GM18909 (cell line): ENCODE data around the gene VASP.

Source experiments
- ATAC-seq: cut with Tn5 transposase; IDR thresholded peaks from one replicate; pipeline ENCODE4 v1.9.1; 2021; ENCODE audit warnings: mild to moderate bottlenecking; ENCODE audit not compliant: unreplicated experiment, poor library complexity

VASP gene

DNA sequence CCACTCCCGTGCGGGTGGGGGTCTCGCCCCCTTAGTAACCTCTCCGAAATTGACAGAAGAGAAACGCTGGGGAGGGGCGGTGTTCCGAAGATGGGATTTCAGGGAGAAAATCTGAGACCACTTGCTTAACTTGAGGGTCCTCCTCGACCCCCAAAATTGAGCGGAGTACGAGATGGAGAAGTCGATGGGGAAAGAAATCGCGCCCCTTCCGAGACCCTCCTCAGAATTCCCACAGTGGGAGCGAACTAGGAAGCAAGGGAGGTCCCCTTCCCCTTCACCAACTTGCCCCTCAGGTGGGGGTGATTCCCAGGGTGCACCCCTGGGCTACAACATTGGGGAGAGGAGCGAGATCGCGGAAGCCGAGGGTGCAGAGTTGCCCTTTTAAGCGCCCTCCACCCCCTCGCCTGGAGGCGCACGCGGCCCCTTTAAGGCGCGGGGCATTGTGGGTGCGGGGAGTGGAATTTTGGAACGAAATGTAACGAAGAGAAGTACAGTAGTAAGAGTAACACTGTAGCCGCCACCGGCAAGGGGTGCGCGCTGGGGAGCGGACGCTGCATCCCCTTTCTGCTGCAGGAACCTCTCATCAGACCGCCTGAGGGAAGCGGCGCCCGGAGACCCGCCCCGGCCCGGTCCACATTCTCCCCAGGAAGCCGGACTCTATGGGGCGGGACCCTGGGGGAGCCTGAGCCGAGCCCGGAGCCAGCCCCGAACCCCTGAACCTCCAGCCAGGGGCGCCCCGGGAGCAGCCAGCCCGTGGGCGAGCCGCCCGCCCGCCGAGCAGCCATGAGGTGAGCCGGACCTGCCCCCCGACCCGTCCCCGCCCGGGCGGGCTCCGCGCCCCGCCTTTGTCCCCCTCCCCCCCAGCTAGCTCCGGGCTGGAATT lies at the start of gene VASP:
Gene VASP, plus strand, starts transcription at position 491 of the 883 bp plus-strand sequence. Its CDS starts 293 bp downstream, at position 784.
- ATAC-seq: peak; percentile 42

DNA sequence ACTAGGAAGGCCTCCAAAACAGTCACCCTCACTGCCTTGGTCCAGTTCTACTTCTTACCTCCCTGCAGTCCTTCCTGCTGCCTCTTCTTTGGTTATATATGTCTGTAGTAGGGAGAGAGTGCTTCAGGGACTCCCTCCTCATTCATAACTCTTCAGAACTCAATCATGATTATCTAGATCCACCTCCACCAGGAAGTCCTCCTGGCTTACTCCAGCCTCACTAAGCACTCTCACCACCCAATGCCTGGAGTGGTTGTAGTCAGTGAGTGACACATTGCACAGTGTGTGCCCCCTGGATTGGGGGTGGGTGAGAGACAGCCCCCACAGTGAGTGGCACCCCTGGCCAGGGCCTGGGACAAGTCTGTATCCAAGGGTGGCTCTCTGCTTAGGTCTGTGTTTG lies 49.5 kb upstream of the VASP start:
- ATAC-seq: no peak

DNA sequence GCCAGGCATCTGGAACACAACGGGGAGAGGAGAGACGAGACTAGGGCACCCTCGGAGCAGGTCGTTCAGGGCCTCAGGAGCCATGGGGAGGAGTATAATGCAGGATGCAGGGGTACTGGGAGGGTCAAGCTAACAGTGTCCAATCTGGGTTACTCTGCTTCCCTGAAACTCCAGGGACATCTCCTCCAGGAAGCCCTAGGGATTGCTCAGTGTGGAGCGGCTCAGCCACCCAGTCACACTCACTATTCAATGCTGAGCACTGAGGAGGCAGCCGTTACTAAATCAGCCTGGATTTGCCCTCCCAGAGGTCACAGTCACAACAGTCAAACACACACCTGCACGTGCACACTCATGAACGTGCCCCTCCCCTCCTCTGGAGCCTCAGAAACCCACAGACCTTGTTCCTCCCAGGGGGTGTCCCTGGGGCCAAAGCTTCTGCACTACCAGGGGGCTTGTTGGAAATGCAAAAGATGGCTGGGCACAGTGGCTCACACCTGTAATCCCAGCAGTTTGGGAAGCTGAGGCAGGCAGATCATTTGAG lies 46.4 kb upstream of the VASP start:
- ATAC-seq: no peak

DNA sequence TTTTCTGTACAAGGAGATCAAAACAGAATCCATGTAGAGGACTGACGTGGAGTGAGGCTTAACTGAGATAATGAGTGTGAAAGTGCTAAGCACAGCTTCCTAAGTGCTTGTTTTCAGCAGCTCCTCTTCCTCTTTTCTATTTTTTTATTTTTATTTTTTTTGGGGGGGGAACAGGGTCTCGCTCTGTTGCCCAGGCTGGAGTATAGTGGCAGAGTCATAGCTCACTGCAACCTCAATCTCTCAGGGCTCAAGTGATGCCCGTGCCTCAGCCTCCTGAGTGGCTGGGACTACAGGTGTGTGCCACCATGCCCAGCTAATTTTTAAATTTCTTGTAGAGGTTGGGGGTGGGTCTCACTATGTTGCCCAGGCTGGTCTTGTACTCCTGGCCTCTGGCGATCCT lies 45.1 kb upstream of the VASP start:
- ATAC-seq: no peak

DNA sequence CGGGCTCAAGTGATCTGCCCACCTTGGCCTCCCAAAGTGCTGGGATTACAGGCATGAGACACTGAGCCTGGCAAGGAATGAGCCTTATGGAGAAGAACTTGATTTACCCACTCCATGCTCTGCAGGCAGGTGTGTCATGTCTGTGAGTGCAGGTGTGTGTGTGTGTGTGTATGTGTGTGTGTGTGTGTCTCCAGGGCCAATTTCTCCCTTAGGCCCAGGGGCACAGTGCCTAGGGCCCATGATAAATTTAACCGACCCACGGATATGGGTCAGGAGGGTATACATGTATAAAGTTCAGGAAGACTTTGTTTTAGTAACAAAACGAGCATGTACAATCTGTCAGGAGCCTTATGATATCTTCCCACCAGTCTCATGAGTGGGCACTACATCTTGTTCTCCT lies 44.0 kb upstream of the VASP start:
- no peak for ATAC-seq

DNA sequence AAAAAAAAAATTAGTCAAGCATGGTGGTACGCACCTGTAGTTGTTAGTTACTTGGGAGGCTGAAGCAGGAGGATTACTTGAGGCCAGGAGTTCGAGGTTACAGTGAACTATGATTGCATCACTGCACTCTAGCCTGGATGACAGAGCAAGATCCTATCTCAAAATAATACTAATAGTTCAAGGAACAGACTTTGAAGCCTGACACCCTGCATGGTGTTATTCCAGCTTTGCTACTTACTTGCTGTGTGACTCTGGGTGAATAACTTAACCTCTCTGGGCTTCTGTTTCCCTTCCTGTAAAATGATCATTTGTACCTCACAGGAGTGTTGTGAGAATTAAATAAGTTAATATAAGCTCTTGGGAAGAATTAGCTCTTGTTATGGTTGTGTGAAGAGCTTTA lies 43.0 kb upstream of the VASP start:
- no peak for ATAC-seq

DNA sequence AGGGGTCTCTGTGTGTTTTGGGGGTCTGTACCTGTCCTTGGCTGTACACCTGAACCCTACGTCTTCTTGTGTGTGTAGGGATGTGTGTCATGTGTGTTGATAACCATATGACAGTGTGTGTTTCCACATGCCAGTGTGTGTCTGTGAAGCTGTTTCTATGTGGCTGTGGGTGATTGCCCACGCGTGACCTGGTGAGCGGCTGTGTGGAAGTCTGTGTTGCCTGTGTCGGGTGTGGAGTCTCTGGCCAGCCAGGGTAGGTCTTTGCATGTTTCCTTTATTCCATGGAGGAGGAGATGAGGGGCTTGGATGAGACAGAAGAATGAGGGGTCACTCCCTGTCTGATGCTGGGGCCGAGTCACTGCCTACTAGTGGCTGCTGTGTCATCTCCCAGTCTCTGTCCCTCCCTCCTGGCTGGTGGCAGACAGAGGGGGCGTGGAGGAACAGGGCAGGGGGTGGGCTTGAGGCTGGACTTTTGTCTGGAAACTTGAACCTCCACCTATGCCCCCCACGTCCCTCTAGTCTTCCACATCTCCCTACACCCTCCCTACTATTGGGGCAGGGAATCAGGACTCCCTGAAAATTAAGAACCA lies 42.3 kb upstream of the VASP start:
- no peak for ATAC-seq

DNA sequence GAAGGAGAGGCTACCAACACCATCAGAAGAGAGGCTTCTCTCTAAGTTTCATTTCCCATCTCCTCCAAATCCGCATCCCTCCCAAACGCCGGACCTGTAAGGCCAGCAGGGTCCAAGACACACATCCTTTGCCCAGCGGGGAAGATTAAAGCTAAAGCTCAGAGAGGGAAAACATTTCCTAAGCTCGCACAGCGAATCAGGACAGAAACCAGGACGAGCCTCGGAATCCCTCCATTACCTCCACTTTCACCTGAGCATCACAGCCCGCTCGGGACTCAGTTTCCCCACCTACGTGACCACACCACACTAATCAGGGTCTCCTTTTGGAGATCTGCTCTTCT lies 40.2 kb upstream of the VASP start:
- ATAC-seq: no peak

DNA sequence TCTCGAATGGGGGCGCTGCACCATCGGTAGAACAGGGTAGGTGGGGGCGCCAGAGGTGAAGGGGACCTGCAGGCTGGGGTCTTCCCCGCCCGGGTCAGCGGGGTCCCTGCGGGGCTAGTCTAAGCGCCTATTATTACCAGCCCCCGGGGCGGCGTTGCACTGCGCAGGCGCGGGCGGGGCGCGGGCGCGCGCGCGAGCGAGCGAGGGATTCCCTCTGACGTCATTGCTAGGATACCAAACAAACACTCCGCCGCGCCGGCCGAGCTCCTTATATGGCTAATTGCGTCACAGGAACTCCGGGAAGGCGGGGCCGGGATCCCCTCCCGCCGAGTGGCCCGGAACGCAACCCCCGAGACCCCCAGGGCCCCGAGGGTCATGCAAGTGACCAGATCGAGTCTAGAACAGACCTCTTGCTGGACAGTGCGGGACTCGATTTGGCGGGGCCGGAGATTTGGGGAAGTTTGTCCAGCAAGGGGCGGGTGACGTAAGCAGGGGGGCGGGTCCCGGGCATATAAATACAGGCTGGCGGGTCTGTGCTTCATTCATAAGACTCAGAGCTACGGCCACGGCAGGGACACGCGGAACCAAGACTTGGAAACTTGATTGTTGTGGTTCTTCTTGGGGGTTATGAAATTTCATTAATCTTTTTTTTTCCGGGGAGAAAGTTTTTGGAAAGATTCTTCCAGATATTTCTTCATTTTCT lies 39.7 kb upstream of the VASP start, which contains the start of gene FOSB:
Gene FOSB, plus strand, starts transcription at position 541 of the 703 bp plus-strand sequence. CDS start 591 bp downstream, outside the sequence.
- peak; percentile 61 for ATAC-seq

DNA sequence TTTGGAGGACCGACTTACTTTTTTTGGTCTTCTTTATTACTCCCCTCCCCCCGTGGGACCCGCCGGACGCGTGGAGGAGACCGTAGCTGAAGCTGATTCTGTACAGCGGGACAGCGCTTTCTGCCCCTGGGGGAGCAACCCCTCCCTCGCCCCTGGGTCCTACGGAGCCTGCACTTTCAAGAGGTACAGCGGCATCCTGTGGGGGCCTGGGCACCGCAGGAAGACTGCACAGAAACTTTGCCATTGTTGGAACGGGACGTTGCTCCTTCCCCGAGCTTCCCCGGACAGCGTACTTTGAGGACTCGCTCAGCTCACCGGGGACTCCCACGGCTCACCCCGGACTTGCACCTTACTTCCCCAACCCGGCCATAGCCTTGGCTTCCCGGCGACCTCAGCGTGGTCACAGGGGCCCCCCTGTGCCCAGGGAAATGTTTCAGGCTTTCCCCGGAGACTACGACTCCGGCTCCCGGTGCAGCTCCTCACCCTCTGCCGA lies 39.1 kb upstream of the VASP start:
- ATAC-seq: peak; percentile 13

DNA sequence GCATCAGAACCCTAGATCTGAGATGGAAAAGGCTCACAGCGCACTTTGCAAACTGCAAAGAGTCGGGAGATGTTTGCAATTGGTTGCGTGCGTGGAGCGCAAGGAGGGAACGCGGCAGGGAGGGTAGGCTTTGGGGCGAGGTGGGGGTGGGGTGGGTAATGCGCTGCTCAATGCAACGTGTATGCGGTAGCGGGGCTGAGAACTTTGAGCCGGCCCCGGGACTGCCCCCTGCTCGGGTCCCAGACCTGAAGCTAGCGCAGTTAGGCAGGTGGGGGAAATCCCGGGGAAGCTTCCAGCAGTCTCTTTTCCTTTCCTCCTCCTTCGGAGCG lies 38.5 kb upstream of the VASP start:
- ATAC-seq: peak; percentile 24

DNA sequence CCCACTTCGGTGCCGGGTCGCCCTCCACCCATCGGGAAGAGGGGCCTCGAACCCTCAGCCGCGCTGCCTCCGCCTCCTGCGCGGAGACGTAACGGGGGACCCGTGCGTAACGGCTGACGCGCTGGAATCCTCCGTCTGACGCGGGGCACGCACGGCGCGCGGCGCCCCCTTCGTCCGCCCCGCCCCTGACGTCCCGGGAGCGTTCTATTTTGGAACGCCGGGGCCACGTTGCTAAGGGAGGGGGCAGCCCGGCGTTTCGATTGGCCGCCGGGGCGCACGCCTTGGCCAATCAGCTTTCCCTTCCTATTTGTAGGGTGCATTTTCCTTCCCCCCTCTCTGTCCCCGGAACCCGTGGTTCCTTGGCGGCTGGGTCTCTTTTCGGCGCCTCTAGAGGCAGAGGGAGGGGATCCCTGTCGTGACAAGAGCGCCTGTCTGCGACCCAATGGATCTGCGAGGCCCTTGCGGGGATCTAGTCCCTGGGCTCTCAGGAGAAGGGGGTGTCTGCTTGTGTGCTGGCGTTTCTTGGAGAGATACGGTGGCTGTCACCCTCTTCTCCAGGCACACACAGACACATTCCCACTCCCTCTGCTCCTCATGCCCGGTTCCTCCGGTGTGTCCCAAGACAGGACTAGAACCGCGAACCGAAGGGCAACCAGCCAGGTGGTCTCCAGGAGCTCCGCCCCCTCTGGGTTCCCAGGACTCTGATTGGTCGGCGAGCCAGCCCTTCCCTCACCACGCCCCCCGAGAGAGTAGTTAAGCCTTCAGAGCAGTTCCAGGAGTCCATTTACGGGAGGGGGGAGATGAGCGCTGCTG lies 37.9 kb upstream of the VASP start:
- ATAC-seq: peak; percentile 56

DNA sequence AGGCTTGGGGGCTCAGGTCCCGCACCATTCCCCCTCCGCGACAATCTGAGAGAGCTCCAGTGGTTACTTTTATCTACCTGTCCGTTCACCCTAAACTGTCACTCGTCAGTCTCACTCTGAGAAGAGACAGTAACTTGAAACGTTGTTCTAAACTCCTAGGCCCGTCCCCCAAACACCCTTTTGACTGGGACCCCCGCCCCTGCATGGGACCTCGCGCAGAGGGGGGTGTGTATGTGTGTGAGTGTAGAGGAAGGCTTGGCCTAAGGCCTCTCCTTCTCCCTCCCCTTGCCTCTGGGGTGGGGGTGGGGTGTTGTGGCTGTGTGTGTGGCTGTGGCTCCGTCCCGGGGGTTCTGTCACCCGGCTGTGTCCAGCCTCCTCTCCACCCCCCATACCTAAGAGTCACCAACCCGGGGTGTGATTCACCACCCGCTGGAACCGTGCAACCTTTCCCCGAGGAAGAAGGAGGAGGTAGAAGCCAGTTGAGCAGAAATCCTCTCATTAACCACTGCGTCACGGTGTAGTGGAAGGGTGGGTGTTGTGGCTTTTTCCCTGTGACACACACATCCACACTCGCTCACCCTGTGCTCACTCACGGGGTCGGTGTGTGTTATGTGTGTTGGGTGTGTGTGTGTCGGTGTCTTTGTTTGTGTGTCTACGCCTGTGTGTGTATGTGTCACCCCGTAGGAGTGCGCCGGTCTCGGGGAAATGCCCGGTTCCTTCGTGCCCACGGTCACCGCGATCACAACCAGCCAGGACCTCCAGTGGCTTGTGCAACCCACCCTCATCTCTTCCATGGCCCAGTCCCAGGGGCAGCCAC lies 37.1 kb upstream of the VASP start:
- no peak for ATAC-seq

DNA sequence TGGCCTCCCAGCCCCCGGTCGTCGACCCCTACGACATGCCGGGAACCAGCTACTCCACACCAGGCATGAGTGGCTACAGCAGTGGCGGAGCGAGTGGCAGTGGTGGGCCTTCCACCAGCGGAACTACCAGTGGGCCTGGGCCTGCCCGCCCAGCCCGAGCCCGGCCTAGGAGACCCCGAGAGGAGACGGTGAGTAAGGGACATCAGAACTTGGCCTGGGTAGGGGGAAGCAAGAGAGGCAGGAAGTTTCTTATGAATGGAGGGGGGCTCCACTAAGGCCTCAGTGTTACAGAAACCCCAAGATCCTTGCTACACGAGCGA lies 36.6 kb upstream of the VASP start:
- no peak for ATAC-seq

DNA sequence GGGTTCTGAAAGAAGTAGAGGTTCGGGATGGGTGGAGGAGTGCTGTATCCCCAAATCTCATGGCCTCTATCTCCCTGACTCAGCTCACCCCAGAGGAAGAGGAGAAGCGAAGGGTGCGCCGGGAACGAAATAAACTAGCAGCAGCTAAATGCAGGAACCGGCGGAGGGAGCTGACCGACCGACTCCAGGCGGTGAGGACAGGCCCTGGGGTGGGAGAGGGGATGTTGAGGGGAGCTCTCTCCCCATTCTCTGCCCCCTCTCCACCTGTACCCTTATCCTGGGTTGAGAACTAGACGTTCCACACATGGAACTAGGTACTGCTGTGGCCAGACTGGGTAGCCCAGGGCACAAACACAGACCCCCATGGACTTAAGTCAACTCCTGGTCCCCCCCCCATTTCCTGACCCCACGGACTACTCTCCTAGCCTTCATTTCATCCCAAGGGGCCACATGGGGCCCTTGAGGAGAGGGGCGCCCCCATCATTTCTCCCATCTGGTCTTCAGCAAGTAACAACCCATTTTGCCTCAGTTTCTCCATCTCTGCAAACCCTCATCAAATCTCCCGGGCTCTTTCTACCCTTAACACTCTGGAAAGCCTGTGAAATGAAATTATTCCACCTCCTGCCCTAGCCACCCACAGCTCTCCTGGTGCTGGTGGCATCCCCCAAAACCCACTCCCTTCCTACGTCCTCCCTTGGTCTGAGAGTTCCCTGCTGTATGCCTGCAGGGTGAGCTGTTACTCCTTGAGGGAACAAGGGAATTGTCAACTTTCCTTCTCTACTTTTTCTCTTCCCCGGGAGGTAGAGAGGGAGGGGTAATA lies 36.0 kb upstream of the VASP start:
- ATAC-seq: no peak

DNA sequence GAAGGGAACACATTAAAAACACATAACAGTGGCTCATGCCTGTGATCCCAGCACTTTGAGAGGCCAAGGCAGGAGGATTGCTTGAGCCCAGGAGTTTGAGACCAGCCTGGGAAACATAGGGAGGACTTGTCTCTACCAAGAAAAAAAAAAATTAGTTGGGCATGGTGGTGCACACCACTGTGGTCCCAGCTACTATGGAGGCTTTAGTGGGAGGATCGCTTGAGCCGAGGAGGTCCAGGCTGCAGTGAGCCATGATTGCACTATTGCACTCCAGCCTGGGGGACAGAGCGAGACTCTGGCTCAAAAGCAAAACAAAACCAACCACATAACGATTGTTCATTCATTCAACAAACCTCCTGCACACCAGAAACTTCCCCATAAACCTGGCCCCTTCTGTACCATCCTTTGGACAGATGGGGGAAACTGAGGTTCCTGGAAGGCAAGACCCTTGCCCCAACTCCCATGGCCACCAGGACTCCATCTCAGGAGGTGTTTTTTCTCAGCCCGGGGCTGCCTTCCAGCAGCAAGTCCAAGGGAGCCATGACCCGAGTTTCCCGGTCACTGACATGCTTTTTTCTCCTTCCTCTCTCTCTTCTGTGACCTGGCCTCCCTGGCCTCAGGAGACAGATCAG lies 35.2 kb upstream of the VASP start:
- ATAC-seq: no peak

DNA sequence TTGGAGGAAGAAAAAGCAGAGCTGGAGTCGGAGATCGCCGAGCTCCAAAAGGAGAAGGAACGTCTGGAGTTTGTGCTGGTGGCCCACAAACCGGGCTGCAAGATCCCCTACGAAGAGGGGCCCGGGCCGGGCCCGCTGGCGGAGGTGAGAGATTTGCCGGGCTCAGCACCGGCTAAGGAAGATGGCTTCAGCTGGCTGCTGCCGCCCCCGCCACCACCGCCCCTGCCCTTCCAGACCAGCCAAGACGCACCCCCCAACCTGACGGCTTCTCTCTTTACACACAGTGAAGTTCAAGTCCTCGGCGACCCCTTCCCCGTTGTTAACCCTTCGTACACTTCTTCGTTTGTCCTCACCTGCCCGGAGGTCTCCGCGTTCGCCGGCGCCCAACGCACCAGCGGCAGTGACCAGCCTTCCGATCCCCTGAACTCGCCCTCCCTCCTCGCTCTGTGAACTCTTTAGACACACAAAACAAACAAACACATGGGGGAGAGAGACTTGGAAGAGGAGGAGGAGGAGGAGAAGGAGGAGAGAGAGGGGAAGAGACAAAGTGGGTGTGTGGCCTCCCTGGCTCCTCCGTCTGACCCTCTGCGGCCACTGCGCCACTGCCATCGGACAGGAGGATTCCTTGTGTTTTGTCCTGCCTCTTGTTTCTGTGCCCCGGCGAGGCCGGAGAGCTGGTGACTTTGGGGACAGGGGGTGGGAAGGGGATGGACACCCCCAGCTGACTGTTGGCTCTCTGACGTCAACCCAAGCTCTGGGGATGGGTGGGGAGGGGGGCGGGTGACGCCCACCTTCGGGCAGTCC lies 34.5 kb upstream of the VASP start:
- no peak for ATAC-seq

DNA sequence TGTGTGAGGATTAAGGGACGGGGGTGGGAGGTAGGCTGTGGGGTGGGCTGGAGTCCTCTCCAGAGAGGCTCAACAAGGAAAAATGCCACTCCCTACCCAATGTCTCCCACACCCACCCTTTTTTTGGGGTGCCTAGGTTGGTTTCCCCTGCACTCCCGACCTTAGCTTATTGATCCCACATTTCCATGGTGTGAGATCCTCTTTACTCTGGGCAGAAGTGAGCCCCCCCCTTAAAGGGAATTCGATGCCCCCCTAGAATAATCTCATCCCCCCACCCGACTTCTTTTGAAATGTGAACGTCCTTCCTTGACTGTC lies 34.0 kb upstream of the VASP start:
- ATAC-seq: no peak
